ENCODE data around the gene ALG3.

ALG3 gene

GRCh38 chr3:184230081-184230602 lies 18.6 kb downstream of the ALG3 start:
- in situ Hi-C loops (cut with HindIII; ENCODE audit: low pct_ligation_motif_present, low sequenced_read_pairs), result no loop called here
- H3K27me3 ChIP-seq (replicated peaks), result peaks cover 51% of the 10 kb centered on the region
- TF ChIP-seq CTCF (IDR thresholded peaks at IDR 0.05; ENCODE audit: low read depth, low read length, missing control alignments), result no peak

GRCh38 chr3:184229394-184230080 lies 19.2 kb downstream of the ALG3 start, which contains the start of gene VWA5B2:
TSS of gene VWA5B2 (plus strand) at chr3:184229585. CDS start at chr3:184230529, 944 bp downstream.
- H3K4me3 ChIP-seq (ENCODE audit: low read depth, low read length), result peak within 1 kb of the TSS; percentile 39
- H3K27me3 ChIP-seq (replicated peaks), result peaks cover 51% of the 10 kb centered on the region
- no peak within 1 kb of the TSS for H3K27ac ChIP-seq
- DNase-seq, result no peak
- in situ Hi-C loops (cut with HindIII; ENCODE audit: low pct_ligation_motif_present, low sequenced_read_pairs), result no loop called here
- H3K36me3 ChIP-seq (replicated peaks), result no peaks in the 10 kb centered on the region
- TF ChIP-seq CTCF (IDR thresholded peaks at IDR 0.05; ENCODE audit: low read depth, low read length, missing control alignments), result no peak

More at GRCh38 chr3:184230081-184230602, 18.6 kb downstream of the ALG3 start:
- DNase-seq, result no peak
- H3K36me3 ChIP-seq (replicated peaks), result no peaks in the 10 kb centered on the region
- H3K4me3 ChIP-seq (ENCODE audit: low read depth, low read length), result no peak overlapping the region
- H3K27ac ChIP-seq, result no peak overlapping the region

- Histone ChIP-seq H3K27ac (no peak overlapping the region), H3K27me3 (replicated peaks) (peaks cover 51% of the 10 kb centered on the region), H3K4me3 (ENCODE audit: low read depth, low read length) (no peak overlapping the region), H3K36me3 (replicated peaks) (no peaks in the 10 kb centered on the region)
- in situ Hi-C loops (cut with HindIII; ENCODE audit: low pct_ligation_motif_present, low sequenced_read_pairs), result no loop called here
- TF ChIP-seq CTCF (IDR thresholded peaks at IDR 0.05; ENCODE audit: low read depth, low read length, missing control alignments), result no peak
- DNase-seq, result no peak
Observed at GRCh38 chr3:184228376-184229137, 20.2 kb downstream of the ALG3 start.

DNA sequence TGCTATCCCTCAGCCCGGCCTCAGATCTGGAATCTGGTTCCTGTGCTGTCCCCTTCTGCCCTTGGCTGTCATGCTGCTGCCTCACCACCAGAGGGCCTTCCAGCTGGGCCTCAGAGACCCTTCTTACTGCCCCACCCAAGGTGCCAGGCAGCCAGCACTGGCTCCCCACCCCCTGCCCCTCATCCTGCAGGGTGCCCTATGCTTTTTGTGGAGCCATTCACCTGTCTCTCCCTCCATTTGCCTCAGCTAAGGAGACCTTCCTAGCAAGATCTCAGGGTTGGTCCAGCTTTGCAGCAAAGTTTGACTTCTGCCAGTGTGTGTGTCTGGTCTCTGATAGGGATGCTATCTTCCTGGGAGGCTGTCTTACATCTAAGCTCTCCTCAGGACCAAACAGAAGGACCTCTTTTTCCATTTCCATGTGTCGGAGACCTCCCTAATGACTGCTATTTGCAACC lies 21.3 kb downstream of the ALG3 start:
- H3K36me3 ChIP-seq (replicated peaks), result no peaks in the 10 kb centered on the region
- peaks cover 46% of the 10 kb centered on the region for H3K27me3 ChIP-seq (replicated peaks)
- H3K4me3 ChIP-seq (ENCODE audit: low read depth, low read length), result no peak overlapping the region
- in situ Hi-C loops (cut with HindIII; ENCODE audit: low pct_ligation_motif_present, low sequenced_read_pairs), result no loop called here
- no peak overlapping the region for H3K27ac ChIP-seq
- no peak for DNase-seq
- TF ChIP-seq CTCF (IDR thresholded peaks at IDR 0.05; ENCODE audit: low read depth, low read length, missing control alignments), result peak; percentile 95

GRCh38 chr3:184223946-184224345 lies 24.8 kb downstream of the ALG3 start:
- no peaks in the 10 kb centered on the region for H3K36me3 ChIP-seq (replicated peaks)
- no peak for TF ChIP-seq CTCF (IDR thresholded peaks at IDR 0.05; ENCODE audit: low read depth, low read length, missing control alignments)
- in situ Hi-C loops (cut with HindIII; ENCODE audit: low pct_ligation_motif_present, low sequenced_read_pairs), result no loop called here
- peaks cover 13% of the 10 kb centered on the region for H3K27me3 ChIP-seq (replicated peaks)
- DNase-seq, result no peak
- no peak overlapping the region for H3K4me3 ChIP-seq (ENCODE audit: low read depth, low read length)
- no peak overlapping the region for H3K27ac ChIP-seq
